ENCODE data around the gene PTER.

Gene PTER

DNA sequence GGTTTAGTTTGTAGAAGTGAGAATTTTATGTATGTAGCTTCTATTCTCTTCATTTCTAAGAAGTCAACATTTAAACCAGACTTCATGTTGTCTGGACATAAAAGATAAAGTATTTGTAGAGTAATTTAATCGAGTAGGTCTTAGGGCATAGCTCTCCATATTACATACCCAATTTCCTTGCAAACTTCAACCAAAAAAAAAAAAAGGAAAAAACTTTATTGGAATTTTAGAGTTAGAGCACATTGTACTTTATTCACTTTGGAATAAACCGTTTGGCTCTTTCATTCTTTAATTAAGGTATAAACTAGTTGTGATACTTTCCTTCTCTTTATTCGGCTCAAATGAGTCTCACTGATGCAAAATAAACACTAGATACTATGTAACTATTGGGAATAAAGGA lies 36.0 kb downstream of the PTER start:
- no peak for DNase-seq

DNA sequence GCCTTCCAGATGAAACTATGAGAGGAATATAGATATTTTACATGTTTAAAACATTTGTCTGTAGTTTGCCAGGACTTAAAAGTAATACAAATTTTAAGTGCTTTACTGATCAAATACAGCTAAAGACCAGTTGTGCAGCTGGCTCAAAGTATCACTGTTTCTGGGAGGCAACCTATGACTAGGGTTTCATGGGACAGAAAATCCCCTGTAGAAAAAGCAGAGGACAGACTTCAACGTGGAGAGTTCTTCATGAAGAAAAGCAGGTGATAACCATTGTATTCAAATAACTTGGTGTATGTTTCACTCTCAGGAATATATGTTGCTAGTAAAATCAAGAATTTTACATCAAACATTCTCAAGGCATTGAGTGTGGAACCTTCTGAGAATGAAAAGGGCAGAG lies 40.9 kb downstream of the PTER start:
- no peak for DNase-seq

DNA sequence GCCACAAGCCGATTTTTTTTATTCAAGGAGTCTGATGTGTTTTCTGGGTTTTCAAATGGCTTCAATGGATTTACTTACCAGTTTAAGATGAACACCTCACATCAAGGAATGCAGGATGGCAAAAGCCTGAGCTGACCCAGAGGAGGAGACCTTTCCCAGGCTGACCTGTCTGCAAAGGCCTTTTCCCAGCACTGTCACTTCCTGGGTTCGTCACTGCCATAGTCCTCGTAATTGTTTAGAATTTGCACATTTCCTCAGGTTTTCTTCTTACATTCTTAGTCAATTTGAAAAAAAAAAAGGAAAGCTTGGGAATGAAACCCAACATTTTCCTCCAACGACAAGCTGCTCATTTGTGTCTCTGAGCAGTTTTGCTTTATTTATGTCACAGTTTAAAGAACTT lies 42.0 kb downstream of the PTER start:
- no peak for DNase-seq

DNA sequence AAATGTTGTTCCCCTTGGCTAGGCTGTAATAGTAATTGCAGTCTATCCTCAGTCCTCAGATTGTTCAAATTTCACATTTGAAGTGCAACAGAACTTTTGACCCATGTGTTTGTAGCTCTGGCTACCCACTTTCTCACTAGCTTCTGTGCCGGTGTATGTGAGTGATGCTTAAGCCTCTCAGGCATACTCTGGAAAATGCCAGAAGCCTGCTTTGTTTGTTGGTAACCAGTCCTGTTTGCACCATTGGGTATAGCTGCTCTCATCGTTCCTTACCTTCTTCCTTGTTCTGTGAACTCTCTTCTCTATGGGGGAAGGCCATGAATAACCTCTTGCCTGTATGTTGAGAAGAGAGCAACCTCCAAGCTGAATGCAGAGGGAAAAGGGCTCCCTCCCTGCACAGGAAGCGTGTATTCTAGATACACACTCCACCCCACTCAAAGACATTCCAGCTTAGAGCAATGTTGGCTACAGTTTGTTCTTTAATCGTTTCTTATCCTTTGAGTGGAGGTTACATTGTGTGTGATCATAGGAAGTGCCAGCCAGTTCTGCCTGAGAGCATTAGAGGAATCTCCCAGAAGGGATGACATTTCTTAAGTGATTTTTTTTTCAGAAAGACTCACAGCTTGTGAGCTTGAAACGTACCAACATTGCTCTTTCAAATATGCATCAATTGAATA lies 44.4 kb downstream of the PTER start:
- DNase-seq, result no peak

DNA sequence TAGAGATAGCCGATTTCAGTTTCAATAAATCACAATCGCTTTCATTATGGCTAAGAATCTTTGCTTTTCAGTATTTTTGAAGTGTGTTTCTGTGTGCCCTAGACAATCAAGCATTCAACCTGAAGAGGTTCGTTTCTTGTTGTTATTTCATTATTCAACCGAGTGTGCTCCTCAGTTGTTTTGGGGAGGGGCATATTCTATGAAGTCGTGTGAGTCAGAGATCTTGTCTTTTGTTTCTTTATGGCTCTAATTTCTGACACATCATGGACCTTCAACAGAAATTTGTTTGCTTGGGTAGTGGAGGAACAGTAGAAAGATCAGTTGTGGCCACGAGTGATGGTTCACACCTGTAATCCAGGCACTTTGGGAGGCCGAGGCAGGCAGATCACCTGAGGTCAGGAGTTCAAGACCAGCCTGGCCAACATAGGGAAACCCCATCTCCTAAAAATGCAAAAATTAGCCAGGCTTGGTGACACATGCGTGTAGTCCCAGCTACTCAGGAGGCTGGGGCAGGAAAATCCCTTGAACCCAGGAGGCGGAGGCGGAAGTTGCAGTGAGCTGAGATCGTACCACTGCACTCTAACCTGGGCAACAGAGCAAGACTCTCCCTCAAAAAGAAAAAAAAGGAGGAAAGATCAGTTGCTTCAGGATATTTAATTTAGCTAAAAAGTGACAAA lies 46.6 kb downstream of the PTER start:
- DNase-seq, result no peak

DNA sequence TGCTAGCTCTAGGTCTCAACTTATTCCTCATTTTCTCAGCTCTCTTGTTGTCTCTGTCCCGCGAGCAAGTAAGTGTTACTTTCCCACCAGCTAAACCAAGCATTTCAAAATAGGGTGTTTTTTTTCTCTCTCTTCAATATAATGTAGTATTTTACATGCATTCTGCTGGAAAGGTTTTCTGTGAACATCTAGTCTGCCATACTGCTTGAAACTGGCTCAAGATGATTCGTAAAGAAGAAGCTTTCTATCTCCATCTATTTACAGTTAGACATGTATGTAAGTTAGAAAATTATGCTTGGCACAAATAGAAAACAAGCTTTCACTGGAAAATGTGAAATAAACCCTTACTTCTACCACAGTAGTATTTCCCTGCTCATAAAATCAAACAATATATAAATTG lies 53.7 kb downstream of the PTER start:
- no peak for DNase-seq

DNA sequence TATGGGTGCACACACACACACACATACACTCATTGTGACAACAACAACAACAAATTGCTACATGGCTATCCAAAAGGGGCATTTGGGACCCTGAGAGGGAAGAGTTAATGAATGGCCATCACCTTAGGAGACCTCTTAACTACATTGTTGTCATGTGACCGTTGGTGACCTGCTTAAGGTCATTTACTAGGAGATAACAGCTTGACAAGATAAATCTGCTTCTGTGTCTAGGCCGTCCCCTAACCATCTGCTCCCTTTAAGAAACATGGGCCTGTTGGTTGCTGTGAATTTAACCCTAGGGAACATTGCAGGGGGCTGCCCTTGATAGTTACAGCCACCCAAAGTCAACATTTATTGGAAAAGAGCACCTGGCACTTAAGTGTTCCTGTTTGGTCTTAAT lies 55.1 kb downstream of the PTER start:
- peak; percentile 98 for DNase-seq

DNA sequence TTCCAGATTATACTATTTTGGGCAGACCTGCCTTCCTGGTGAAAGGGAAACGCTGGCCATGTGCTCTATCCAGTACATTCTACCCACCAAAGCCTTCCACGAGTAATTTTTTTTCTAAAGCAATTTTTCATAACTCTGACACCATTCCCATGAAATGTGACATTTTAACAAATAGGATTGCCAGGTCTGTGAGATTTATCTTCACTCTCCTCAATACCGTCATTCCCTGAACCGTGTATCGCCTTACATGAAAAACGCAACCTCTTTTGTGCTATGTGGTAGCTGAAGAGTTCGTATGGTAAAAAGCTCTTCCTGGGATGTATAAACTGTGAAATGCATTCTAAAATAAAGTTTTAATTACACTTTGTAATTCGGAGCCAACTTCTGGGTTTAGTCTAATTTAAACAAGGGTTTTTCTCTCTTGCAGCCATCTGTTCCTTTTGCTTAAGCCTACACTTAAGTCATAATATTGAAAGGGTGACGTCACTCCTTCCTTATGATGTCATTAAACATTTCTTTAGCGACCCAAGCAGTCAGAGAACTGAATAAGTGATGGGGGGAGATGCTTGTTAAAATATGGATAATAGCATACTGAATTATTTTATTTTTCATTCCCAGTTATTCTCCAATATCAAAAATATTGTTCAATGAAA lies 57.2 kb downstream of the PTER start:
- peak; percentile 44 for DNase-seq

DNA sequence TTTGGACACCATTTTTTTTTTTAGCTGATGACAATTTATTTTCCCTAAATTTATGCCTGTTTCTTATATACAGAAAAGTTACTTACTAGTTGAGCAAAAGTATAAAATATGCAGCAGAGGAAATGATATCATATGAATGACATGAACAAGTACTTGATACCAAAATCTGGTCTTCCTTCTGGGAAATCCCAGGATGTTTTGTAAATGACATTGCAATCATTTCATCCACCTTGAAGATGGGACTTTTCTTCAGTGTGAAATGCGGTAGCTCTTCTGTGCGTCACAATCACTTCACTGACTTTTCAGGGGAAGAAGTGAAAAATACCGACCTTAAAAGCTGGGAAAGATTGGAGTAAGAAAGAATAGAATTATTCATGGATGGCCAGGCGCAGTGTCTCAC lies 61.1 kb downstream of the PTER start:
- DNase-seq, result no peak

DNA sequence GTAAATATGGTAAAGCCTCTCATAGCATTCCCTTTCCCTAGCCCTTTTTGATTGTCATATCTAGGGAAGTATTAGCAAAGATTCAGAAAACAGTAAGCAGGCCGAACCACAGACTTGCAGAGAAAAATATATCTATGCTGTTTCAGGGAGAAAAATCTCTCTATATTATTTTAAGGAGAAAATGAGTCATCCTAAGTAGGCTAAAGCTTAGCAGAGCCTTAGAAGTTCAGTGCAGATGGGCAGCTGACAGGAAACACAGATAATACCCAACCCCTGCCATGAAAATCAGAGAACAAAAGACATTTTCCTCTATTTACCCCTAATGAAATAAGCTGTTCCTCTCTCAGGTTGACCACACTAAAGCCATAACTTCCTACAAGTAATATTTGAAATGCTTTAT lies 68.4 kb downstream of the PTER start:
- DNase-seq, result no peak

DNA sequence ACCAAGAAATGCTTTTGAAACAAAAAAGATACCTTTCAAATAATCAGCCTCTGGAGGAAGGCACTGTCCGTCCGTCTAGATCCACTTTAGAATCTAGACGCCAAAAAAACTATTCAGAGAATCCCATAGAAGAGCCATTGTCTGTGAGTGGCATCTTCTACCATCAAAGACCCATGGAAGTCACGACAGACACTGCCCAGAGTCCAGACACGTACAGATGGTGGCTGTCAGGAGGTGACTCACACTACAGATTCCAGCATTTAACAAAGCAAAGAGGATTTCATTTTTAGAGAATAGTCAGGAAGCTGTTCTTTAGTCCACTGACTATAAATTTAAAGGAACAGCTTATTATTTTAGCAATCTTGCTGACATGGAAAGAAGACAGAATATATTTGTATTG lies 73.2 kb downstream of the PTER start:
- peak; percentile 53 for DNase-seq

DNA sequence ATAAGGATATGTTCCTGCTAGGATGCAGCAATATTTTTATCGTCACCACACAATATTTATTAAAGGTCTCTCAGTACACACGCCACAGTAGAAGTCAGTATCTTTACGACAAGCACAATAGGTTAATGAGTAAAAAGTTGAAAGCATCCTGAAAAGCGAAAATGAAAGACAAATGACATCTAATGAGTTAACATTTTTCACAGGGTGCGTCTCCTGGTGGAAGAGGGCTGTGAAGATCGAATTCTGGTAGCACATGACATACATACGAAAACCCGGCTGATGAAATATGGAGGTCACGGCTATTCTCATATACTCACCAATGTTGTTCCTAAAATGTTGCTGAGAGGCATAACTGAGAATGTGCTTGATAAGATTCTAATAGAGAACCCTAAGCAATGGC lies 74.0 kb downstream of the PTER start:
- no peak for DNase-seq

DNA sequence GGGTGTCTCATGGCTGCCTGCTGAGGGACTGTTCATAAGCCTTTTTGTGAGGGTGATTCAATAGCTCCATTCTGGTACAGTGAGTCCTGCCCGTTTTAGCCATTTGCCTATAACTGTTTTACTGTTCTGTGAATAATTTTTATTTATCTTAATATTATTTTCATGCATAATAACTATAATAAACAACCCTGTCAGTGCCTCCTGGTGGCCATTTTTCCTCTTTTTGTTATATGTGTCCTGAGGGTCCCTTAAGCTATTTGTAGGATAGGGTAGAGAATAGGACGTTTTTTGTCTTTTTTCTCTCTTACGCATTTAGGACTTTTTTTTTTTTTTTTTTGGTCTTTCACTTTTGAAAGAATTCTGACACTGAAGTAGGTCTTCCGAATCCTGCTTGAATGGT lies 82.0 kb downstream of the PTER start:
- DNase-seq, result peak; percentile 52

DNA sequence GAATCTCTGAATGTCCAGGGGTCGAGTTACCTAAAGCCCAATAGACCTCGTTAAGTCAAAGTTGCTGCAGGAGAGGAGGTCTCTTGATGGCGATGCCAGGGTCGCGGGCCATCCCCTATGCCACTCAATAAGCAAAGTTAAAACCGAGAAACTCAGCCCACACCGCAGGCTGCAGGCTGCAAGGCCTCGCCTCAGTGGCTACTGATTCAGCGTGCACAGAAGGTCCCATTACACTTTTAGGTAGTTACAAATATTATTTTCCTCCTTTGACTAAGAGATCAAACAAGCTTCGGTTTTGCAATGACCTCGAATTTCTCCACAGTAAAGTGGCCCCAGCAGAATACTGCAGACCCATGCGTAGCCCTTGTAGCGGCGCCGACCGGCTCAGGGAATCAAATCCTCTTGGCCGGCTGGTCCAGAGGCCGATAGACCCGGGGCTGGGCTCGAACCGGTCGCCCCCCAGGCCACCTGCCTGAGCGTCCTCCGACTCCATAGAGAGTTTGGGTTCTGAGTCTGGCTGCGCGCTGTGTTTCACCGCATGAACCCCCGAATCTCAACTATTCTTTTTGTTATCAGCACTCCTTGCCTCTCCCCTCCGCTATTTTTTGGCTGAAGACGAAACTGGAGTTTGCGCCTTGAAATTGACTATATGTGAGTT lies 82.6 kb downstream of the PTER start:
- DNase-seq, result peak; percentile 62

DNA sequence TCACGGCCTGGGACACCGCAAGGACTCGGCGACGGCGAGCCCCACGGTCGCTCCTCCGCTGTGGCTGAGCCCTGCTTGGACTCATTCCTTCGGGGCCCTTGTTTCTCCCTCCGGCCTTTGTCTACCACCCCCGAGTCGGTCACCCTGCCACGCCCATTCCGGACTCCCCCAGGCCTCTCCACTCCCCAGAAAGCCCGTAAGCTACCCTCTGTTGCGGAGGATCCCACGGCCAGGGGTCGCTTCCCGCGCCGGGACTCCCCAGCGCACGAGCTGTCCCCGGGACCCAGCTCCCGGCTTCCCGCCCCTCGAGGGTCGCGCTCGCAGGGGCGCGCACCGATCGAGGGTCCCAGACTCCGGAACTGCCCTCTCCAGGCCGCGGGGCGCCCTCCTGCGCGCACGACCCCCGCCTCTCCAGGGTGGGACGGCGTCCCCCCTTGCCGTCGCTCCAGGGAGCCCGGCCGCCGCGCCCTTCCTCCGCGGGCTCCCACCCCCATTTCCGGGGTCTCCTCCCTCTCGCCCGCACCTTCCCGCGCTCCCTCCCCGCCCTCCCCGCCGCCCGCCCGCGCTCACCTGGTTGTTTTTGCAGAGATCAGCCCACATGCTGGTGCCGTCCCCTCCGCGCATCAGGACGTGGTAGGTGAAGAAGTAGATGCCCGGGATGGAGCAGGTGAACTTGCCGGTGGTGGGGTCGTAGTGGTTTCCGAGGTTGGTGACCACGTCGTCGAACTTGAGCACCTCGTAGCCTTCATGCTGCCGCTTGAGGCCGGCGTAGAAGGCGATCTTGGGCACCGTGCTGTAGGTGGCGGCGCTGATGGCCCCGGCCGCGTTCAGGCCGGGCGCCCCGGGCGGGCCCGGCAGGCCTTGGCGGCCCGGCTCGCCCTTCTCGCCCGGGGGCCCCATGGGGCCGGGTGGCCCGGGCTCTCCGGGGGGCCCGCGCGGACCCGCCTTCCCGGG lies 83.4 kb downstream of the PTER start:
- DNase-seq, result peak; percentile 63

DNA sequence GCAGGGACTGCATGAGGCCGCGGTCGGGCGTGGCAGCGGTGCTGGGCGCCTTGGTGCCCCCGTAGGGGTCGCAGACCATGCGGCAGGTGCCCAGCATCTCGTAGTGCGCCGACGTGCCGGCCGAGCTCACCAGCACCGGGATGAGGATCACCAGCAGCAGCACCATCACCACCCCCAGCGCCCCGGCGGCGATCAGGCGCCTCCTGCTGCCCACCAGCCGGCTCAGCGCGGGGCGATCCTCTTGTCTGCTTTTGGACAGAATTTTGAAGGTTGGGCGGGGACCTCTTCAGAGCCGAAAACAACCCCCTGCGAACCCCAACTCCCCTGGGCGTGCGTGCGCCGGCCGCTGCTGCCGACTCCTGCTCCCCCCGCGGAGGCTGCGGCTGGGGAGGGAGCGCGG lies 84.1 kb downstream of the PTER start:
- peak; percentile 69 for DNase-seq

DNA sequence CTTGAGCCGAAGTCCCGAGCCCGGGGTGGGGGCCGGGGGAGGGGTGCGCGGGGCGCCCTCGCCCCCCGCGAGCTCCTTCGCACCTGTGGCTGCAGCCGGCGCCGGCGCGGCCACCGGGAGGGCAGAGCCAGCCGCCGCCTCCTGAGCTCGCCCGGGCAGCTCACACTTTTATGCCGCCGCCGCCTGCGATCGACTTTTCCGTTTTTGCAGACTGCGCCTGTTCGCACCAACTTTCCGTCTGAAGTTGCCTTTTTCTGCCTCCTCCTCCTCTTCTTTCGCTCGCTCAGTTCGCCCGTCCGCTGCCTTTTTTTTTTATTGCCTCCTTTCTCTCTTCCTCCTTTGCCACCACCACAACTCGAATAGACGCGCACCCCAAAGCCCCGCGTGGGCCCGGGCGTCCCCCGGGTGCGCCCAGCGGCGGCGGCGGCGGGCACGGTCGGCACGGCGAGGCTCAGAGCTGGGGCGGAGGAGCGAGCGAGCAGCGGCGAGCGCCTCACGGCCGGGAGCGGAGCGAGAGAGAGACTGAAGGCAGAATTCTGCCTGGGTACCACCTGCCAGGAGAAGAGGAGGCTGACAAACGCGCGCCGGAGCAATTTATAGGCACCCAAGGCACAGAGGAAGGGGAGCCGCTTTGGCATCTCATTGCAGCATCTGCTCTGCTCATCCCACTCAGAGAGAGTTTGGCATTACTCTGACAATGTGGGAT lies 84.7 kb downstream of the PTER start, which contains the start of gene C1QL3:
TSS of gene C1QL3 (minus strand) at position 569 of the 706 bp plus-strand sequence. CDS start 814 bp downstream, outside the sequence.
- peak; percentile 66 for DNase-seq

DNA sequence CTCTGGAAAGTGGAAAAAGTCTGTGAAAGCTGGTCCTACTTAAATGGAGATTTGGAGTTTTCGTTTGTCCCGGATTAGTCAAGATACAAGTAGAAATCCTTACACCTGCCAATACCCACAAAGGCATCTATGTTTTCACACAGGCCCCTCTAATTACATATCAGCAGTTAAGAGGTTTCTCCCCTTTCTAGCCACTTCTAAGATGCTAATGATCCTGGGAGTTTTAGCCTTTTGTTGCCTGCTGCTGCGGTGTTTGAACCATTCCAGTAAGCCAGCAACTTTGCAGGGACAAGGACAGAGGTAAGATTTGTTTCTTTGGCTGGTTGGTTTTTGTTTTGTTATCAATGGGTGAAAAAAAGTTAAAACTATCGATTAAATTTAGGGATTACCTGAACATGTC lies 90.6 kb downstream of the PTER start:
- DNase-seq, result peak; percentile 6

DNA sequence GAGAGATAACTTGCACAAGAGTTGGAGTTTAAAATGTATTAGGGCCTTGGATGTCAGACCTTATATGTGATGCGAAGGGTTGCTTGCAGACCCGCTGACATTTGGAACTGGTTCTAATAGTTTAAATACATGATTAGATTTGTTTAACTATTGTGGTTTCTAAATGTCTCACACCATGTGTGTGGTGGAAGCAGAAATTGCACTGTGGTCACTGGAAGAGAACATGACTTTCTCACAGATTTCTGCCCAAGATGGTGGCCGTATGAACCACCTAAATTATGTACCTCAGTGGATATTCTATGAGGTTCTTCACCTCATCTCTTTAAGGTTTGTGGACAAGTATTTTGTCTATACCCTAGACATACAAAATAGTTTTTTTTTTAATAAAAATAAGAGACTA lies 93.0 kb downstream of the PTER start:
- no peak for DNase-seq

DNA sequence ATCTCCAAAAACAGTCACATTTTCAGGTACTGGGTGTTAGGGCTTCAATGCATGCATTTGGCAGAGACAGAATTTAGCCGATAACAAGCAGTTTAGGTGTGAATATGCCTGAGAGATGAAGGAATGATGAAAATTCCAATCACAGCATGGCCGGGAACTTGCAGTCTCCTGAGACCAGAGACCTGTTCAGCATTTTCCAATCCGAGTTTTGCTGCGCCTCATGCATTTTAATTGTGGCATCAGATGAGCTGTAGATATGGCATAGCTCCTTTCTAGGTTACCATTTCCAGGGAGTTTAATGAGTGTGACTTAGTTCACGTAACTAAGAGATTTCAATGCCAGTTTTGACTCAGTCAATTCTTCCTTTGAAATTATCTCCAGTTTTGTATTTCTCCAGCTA lies 99.3 kb downstream of the PTER start:
- DNase-seq, result no peak

DNA sequence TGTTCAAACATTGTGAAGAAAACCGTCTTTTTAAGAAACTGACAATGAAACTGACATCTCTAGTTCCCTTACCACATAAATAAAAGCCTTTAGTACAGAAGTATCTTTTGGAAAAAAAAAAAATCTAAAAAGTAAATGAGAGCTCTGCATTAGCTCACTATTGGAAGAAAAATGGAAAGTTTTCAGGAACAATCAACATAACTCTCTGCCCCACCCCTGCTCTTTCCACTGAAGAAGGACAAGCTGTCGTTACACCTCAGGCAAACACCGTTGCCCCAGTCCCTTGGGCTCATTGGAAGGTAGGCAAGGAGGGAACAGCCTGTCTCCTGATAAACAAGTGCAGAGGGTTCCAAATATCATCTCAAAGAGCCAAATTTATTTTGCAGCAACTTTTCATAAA lies 107.3 kb downstream of the PTER start:
- DNase-seq, result peak; percentile 10

DNA sequence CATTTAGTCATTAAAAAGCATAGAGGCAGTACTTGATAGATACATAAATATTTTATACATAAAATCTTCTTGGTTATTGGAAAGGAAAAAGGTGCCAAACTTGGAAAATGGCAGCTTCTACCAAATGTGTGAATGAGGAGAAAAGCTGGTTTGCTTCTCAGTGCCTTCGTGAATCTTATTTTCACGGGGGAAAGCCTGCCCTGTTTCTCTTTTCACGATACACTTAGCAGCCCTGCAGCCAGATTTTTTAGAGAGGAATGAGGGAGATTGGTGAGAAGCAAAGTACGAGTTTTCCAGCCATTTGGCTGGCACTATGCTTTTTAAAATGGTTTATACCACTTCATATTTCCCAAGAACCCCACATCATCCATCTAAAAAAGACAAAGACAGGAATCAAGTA lies 107.8 kb downstream of the PTER start:
- DNase-seq, result no peak

Data from NCI-H82 (cell line).